Epithelial cell of proximal tubule (primary cell): ENCODE results near the gene PPP1R26. TPM values are rescaled to one million over a fixed set of nuclear protein-coding genes. Genes with fewer than 3 reads are reported as not detected.
"Not testable (repeated sequence)": the region's sequence is repeated elsewhere in the genome, so short reads cannot be mapped to it uniquely, and the experiment has no call there.

Experiments
- DNase-seq: peaks from one replicate; pipeline ENCODE4 v3.0.0-alpha.2; 2011; ENCODE audit warnings: low read depth
- H3K4me3 ChIP-seq: 2 replicates; pipeline ENCODE4 v1.5.1; 2011; ENCODE audit warnings: low read depth, mild to moderate bottlenecking, low read length
- total RNA-seq: library from RNA; depleted of rRNA; stranded (reverse); fragments of >200 nt; gene quantifications from 2 replicates; pipeline ENCODE4 v1.2.3, GENCODE V29; 2015
- TF ChIP-seq, protein P1 (sequence below): conservative IDR thresholded peaks from 2 replicates; pipeline ENCODE4 v1.5.1; 2012; ENCODE audit warnings: low read depth, mild to moderate bottlenecking, low read length

The PPP1R26 gene, protein sequence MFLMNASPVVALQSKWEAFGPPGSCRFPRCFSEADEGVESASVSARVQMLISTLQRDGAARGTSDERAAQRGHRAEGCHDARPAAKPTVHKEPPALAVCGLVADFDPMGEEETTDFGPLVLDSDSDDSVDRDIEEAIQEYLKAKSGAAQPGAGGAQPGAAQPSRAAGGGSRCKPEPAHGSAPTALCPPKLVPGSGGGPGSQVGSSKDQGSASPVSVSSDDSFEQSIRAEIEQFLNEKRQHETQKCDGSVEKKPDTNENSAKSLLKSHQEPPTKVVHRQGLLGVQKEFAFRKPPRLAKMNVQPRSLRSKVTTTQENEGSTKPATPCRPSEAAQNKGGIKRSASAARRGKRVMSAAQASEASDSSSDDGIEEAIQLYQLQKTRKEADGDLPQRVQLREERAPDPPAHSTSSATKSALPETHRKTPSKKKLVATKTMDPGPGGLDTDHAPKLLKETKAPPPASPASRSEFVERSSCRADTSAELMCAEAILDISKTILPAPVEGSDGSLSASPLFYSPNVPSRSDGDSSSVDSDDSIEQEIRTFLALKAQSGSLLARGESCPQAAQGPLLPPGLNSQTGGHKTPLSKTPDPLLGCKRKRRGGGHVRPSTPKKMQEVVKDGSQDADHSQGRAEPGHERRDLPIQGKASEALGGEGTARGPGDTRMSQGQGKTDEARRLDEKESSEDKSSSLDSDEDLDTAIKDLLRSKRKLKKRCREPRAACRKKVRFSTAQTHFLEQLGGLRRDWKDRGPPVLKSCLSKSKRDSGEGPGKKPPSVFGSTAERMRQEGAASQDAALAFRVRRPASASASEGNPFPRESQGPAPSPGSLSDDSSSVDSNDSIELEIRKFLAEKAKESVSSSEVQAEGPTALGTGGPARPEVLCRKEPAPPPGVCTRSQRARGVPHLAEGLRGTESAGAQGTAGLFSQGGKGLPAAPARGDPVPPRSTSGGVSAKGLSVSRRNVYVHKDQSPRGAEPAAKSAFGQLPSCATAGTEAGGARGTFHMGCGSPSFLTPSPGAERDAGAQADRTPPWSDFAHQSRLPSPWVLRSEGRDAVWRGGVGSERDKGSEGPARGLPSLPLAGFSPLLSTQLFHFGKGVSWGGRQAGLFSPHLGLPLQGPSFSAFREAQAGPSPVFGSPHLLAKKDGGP (N-terminal part only)
- total RNA-seq = 23.2 and 26.3 TPM in 2 replicates

DNA sequence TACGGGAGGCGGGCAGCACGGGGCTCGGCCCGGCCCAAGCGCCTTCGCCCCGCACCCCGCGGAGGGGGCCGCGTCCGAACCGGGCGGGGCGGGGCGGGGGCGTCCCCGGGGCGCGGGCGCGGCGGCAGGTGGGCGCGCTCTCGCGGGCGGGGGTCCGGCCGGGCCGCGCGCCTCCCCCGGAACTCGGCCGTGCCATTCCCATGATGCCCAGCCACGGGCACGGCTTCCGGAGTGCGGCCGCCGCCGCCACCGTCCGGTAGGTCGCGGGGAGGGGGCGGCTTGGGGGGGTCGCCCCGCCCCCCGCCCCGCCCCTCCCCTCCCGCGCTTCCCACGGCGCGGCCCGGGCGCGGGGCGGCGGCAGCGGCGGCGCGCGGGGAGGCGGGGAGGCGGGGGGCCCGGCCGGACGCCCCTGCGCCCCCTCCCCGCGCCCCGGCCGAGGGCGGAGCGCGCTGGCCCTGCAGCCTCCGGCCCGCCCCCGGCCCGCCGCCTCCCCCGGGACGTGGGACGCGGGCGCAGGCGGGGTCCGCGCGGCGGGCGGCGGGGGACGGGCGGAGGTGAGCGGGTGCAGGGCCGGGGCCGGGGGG, at the start of gene PPP1R26:
Gene PPP1R26 (plus strand): TSS at position 314 of the 584 bp plus-strand sequence. CDS start 4,729 bp downstream, outside the sequence.
- H3K4me3 ChIP-seq = peak within 1 kb of the TSS; percentile 88
- TF ChIP-seq, protein P1, sequence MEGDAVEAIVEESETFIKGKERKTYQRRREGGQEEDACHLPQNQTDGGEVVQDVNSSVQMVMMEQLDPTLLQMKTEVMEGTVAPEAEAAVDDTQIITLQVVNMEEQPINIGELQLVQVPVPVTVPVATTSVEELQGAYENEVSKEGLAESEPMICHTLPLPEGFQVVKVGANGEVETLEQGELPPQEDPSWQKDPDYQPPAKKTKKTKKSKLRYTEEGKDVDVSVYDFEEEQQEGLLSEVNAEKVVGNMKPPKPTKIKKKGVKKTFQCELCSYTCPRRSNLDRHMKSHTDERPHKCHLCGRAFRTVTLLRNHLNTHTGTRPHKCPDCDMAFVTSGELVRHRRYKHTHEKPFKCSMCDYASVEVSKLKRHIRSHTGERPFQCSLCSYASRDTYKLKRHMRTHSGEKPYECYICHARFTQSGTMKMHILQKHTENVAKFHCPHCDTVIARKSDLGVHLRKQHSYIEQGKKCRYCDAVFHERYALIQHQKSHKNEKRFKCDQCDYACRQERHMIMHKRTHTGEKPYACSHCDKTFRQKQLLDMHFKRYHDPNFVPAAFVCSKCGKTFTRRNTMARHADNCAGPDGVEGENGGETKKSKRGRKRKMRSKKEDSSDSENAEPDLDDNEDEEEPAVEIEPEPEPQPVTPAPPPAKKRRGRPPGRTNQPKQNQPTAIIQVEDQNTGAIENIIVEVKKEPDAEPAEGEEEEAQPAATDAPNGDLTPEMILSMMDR = no peak

DNA sequence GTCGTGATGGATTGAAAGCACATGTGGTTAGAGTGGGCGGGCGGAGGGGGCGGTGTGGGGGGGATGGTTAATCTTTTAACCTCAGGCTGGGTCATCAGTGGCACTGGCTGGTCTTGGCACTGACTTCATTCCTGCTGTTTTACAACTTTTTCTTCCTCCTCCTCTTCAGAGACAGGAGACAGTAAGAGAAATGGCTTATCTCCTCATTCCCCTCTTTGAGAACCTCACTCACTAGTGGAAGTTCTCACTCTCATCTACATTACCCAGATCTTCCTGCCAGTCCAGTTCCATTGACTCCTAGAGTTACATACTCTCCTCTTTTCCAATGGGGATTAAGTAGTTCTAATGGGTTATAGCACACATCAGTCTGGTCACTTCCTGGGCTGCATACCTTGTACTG, 42.3 kb upstream of the PPP1R26 start:
- H3K4me3 ChIP-seq = no peak overlapping the region
- TF ChIP-seq, protein P1 = no peak
- DNase-seq = no peak

More for the DNA sequence above, at the start of gene PPP1R26:
- no peak for DNase-seq

DNA sequence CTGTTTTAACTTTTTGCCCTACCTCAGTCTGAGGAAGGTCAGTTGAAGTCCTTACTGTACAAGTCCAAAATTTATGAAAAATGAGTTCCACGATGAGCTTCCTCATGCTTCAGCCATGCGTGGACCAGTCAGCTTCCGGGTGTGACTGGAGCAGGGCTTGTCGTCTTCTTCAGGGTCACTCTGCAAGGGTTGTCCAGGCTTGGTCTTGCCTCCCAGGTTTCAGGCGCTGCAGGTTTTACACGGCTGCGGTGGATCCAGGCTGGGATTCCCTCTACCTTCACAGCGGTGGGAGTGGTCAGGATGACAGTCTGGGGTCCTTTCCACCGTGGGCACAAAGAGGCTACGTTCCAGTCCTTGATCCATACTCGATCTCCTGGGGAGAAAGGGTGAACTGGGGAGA, 41.9 kb upstream of the PPP1R26 start:
- not testable (repeated sequence) for H3K4me3 ChIP-seq, DNase-seq

DNA sequence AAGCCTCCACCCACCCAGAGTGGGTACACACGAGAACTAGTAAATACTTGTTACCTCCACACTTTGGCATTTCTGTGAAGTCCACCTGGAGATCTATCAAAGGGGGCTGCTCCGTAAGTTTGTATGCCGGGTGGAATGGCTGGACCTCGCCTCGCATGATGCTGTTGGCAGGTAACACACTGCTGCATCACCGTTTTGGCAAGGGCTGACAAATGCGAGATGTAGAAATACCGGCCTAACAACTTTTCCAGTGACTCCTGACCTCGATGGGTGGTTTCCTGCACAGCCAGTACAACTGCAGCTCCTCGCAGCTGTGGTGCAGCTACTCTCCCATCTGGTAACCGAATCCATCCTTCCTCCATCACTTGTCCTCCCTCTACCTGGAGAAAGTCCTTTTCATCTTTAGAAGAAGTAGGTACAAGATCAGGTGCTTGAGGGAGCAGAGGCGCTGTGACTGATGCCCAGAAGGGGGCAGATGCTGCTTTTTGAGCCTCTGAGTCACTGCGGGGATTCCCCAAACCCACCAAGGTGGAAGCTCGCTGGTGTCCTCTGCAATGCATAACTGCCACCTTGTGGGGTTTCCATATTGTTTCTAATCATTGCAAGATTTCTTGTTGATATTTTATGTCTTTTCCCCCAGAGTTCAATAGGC, 40.9 kb upstream of the PPP1R26 start:
- DNase-seq, H3K4me3 ChIP-seq: not testable (repeated sequence)

DNA sequence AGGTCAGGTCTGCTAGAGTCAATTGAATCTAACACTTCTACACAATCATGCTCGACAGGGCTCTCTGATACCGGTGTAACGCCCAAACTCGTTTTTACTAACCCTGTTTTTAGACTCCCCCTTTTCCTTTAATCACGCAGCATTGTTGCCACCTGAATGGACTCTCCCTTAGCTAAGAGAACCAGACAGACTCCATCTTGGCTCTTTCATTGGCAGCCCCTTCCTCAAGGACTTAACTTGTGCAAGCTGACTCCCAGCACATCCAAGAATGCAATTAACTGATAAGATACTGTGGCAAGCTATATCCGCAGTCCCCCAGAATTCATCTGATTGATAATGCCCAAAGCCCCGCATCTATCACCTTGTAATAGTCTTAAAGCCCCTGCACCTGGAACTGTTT, 40.1 kb upstream of the PPP1R26 start:
- not testable (repeated sequence) for DNase-seq, H3K4me3 ChIP-seq

DNA sequence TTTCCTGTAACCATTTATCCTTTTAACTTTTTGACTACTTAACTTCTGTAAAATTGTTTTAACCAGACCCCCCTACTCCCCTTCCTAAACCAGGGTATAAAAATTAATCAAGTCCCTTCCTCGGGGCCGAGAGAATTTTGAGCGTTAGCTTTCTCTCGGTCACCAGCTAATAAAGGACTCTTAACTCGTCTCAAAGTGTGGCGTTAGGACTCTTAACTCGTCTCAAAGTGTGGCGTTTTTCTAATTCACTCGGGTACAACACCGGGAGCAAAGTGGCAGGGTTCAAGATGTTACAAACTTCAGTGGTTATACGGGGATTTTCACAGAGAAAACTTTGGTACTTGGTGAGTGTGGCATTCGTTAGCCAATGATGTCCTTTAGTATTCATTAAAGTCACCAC, 39.7 kb upstream of the PPP1R26 start:
- H3K4me3 ChIP-seq = no peak overlapping the region
- TF ChIP-seq, protein P1 = no peak
- DNase-seq = no peak

DNA sequence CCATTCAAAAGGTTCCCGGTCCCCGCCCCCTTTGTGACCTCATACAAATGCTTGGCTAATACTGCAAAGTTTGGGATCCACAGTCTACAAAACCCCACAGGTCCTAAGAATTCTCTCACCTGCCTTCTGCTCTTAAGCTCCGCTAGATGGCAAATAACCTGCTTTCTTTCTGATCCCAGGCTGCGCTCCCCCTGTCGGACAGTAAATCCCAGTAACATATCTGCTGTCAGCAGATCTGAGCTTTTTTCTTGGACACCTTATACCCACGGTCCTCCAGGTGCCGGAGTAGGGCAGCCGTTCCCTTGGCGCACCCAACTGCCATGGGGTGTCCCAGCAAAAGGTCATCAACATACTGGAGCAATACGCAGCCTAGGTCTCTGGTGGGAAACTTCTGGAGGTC, 39.0 kb upstream of the PPP1R26 start:
- no peak for DNase-seq
- TF ChIP-seq, protein P1 = no peak
- no peak overlapping the region for H3K4me3 ChIP-seq

DNA sequence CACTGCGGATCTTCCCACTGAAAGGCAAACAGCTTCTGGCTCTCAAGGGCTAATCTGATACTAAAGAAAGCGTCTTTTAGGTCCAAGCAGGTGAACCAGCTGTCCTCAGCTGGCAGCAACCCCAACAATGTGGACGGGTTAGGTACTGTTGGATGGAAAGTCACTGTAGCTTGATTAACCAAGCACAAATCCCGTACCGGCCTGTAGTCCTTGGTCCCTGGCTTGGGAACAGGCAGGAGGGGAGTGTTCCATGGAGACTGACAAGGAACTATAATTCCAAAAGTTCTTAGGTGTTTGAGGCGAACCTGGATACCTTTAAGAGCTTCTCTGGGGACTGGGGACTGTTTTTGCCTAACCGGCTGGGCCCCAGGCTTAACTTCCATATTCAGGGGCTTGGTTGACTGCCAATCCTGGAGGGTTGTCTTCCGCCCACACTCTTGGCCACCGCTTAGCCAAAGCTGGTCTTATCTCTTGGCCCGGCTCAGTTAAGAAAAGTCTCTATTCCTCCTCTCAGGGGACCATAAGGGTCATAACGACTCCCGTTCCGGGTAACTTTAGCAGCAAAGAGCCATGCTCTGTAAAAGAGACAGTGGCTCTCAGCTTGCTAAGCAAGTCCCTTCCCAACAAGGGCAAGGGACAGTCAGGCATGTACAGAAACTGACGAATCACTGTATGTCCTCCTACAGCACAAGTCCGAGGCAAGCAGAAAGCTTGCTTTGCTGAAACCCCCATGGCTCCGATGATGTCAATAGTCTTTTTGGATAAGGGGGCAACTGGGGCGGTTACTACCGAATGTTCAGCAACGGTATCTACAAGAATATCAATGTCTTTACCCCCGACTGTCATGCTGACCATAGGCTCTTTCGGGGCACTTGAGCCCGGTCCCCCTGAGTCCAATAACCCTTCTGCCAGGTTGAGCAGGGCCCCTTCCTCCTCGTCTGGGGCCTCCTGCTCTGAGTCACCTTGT, 38.2 kb upstream of the PPP1R26 start:
- not testable (repeated sequence) for DNase-seq, H3K4me3 ChIP-seq
